K562 (cell line): ENCODE data around the gene MOB1B. TPM values are rescaled to one million over a fixed set of nuclear protein-coding genes. Genes with fewer than 3 reads are reported as not detected.

Experiments
- CC2D1A ChIP-seq: fragments of 450-650 bp; IDR thresholded peaks from 2 replicates; pipeline ENCODE4 v1.6.1; 2017; ENCODE audit warnings: mild to moderate bottlenecking
- GATAD2B ChIP-seq: fragments of 450-650 bp; IDR thresholded peaks from 2 replicates; pipeline ENCODE4 v1.6.1; 2017; ENCODE audit warnings: mild to moderate bottlenecking, borderline replicate concordance
- HCFC1 ChIP-seq: IDR thresholded peaks from 2 replicates; pipeline ENCODE4 v1.6.1; 2012; ENCODE audit warnings: low read depth, low read length, improper control_type of control experiment
- MCM7 ChIP-seq, 2 experiments: fragments of 450-650 bp; IDR thresholded peaks; 2 replicates each; pipeline ENCODE4 v1.6.1; 2016 to 2018
- MEF2D ChIP-seq: conservative IDR thresholded peaks from 2 replicates; pipeline ENCODE4 v1.6.1; 2016; ENCODE audit warnings: low read depth, missing genetic modification characterization, missing compliant biosample characterization
- NELFE ChIP-seq: IDR thresholded peaks from 2 replicates; pipeline ENCODE4 v1.6.1; 2011; ENCODE audit warnings: mild to moderate bottlenecking; ENCODE audit not compliant: insufficient read depth, insufficient read length
- NONO ChIP-seq, 2 experiments: fragments of 200-400 bp in 1 of 2; fragments of 450-650 bp in 1 of 2; formaldehyde crosslinking in 1 of 2; IDR thresholded peaks; 2 replicates each; pipeline ENCODE4 v1.6.1; 2017; ENCODE audit warnings: low read depth in 2 of 2, mild to moderate bottlenecking in 2 of 2, moderate library complexity in 2 of 2, low read length in 1 of 2
- RHOXF2B ChIP-seq: fragments of 250-450 bp; sonication (Bioruptor Pico); conservative IDR thresholded peaks from 2 replicates; pipeline ENCODE4 v1.5.1; 2021
- SMARCE1 ChIP-seq: fragments of 450-650 bp; IDR thresholded peaks from 2 replicates; pipeline ENCODE4 v1.7.1; 2016; ENCODE audit warnings: mild to moderate bottlenecking
- TCF15 ChIP-seq: fragments of 250-450 bp; sonication (Bioruptor Pico); IDR thresholded peaks from 2 replicates; pipeline ENCODE4 v1.8.0; 2022; ENCODE audit warnings: moderate library complexity, mild to moderate bottlenecking, inconsistent platforms
- ZNF444 ChIP-seq: fragments of 250-450 bp; sonication (Bioruptor Pico); IDR thresholded peaks from 2 replicates; pipeline ENCODE4 v1.4.0; 2020; ENCODE audit warnings: mild to moderate bottlenecking, moderate library complexity
- polyA plus RNA-seq, 8 experiments: library from polyadenylated mRNA; depleted of rRNA in 4 of 8; stranded (reverse) in 5 of 8; unstranded in 3 of 8; fragments of >200 nt; fragmentation: Nextera tagmentation in 2 of 8; fragmentation: Illumina TruSeq in 1 of 8; extraction: Ambion mirVana in 2 of 8; extraction: Trizol in 1 of 8; gene quantifications; 2 replicates each; pipeline versions ENCODE4 v1.2.1 to v1.2.3, GENCODE V29; 2011 to 2014; ENCODE audit warnings: inconsistent platforms in 1 of 8, missing spikeins in 1 of 8
- total RNA-seq, 7 experiments: library from RNA; depleted of rRNA in 6 of 7; stranded (reverse); fragments of >200 nt in 6 of 7; fragmentation: Illumina TruSeq in 2 of 7; extraction: Trizol in 2 of 7; gene quantifications; 2 replicates each; pipeline versions ENCODE4 v1.2.1 to v1.2.3, GENCODE V29; 2011 to 2021; ENCODE audit warnings: low replicate concordance in 1 of 7
- TF ChIP-seq, protein P1 (sequence below): conservative IDR thresholded peaks from 2 replicates; pipeline ENCODE4 v1.6.1; 2011; ENCODE audit warnings: low read depth, mild to moderate bottlenecking, low read length; ENCODE audit not compliant: control insufficient read depth
- TF ChIP-seq, protein P2 (sequence below), 2 experiments: fragments of 450-650 bp in 1 of 2; sonication (generic) in 1 of 2; formaldehyde crosslinking in 1 of 2; IDR thresholded peaks; 2 replicates each; pipeline versions ENCODE4 v1.7.1 to v1.9.0; 2016 to 2022; ENCODE audit warnings: inconsistent platforms in 1 of 2, mild to moderate bottlenecking in 1 of 2, missing genetic modification reagents in 1 of 2
- TF ChIP-seq, protein P3 (sequence below), 2 experiments: fragments of 450-650 bp; conservative IDR thresholded peaks; 2 replicates each; pipeline ENCODE4 v1.6.1; 2017; ENCODE audit warnings: mild to moderate bottlenecking in 2 of 2, moderate library complexity in 2 of 2

The MOB1B gene
- total and polyA plus RNA-seq, 9 of the 15 experiments (the other 6 are each of a cell fraction or from before 2014, with no cell fraction given) = 8.4 to 37.8 (median 19.0) TPM

- no peak for TF ChIP-seq ZNF444 (CRISPR knock-in tag)
- no peak for TF ChIP-seq SMARCE1
- TF ChIP-seq, protein P1, sequence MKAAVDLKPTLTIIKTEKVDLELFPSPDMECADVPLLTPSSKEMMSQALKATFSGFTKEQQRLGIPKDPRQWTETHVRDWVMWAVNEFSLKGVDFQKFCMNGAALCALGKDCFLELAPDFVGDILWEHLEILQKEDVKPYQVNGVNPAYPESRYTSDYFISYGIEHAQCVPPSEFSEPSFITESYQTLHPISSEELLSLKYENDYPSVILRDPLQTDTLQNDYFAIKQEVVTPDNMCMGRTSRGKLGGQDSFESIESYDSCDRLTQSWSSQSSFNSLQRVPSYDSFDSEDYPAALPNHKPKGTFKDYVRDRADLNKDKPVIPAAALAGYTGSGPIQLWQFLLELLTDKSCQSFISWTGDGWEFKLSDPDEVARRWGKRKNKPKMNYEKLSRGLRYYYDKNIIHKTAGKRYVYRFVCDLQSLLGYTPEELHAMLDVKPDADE = peak; percentile 41; the same call in 1 of the 2 replicates
- no peak for TF ChIP-seq MEF2D (tag)
- no peak for TF ChIP-seq RHOXF2B (CRISPR knock-in tag)
- TF ChIP-seq, protein P2, sequence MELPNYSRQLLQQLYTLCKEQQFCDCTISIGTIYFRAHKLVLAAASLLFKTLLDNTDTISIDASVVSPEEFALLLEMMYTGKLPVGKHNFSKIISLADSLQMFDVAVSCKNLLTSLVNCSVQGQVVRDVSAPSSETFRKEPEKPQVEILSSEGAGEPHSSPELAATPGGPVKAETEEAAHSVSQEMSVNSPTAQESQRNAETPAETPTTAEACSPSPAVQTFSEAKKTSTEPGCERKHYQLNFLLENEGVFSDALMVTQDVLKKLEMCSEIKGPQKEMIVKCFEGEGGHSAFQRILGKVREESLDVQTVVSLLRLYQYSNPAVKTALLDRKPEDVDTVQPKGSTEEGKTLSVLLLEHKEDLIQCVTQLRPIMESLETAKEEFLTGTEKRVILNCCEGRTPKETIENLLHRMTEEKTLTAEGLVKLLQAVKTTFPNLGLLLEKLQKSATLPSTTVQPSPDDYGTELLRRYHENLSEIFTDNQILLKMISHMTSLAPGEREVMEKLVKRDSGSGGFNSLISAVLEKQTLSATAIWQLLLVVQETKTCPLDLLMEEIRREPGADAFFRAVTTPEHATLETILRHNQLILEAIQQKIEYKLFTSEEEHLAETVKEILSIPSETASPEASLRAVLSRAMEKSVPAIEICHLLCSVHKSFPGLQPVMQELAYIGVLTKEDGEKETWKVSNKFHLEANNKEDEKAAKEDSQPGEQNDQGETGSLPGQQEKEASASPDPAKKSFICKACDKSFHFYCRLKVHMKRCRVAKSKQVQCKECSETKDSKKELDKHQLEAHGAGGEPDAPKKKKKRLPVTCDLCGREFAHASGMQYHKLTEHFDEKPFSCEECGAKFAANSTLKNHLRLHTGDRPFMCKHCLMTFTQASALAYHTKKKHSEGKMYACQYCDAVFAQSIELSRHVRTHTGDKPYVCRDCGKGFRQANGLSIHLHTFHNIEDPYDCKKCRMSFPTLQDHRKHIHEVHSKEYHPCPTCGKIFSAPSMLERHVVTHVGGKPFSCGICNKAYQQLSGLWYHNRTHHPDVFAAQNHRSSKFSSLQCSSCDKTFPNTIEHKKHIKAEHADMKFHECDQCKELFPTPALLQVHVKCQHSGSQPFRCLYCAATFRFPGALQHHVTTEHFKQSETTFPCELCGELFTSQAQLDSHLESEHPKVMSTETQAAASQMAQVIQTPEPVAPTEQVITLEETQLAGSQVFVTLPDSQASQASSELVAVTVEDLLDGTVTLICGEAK (IDR thresholded peaks at IDR 0.05) = peak; percentile 30; the same call in 1 of the 2 replicates
- TF ChIP-seq, protein P2 (CRISPR knock-in tag; IDR thresholded peaks at IDR 0.05) = no peak
- TF ChIP-seq HCFC1 = no peak
- no peak; the same call in 1 of the 2 replicates for TF ChIP-seq CC2D1A
- no peak for TF ChIP-seq NELFE
- TF ChIP-seq, protein P3, sequence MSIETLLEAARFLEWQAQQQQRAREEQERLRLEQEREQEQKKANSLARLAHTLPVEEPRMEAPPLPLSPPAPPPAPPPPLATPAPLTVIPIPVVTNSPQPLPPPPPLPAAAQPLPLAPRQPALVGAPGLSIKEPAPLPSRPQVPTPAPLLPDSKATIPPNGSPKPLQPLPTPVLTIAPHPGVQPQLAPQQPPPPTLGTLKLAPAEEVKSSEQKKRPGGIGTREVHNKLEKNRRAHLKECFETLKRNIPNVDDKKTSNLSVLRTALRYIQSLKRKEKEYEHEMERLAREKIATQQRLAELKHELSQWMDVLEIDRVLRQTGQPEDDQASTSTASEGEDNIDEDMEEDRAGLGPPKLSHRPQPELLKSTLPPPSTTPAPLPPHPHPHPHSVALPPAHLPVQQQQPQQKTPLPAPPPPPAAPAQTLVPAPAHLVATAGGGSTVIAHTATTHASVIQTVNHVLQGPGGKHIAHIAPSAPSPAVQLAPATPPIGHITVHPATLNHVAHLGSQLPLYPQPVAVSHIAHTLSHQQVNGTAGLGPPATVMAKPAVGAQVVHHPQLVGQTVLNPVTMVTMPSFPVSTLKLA (conservative IDR thresholded peaks at IDR 0.05) = peak; percentile 37 to 56; a peak in 3 of 4 replicates
- 0 out of 4 replicates have a peak, but pooled peaks of 1 of the 2 experiments have one; percentile 4 for TF ChIP-seq NONO (IDR thresholded peaks at IDR 0.05; ENCODE audit: low read depth in 2 of 2, low read length in 1 of 2)
- no peak for TF ChIP-seq TCF15
- TF ChIP-seq GATAD2B = no peak
- no peak for TF ChIP-seq MCM7 (IDR thresholded peaks at IDR 0.05)
Observed at GRCh38 chr4:70901984-70902576, at the start of gene MOB1B (continued).
